ENCODE measurements around the gene SERPINE3. TPM values are rescaled to one million over a fixed set of nuclear protein-coding genes. Genes with fewer than 3 reads are reported as not detected.

The SERPINE3 gene
- total and polyA plus RNA-seq, 2 experiments from 2014 or later, result 0.17 to 0.31 TPM

GRCh38 chr13:51327961-51328360, 11.5 kb upstream of the SERPINE3 start:
- Histone ChIP-seq H4K20me1 (replicated peaks; ENCODE audit: insufficient read depth) (no peaks in the 10 kb centered on the region), H2AFZ (no peak overlapping the region), H3K79me2 (replicated peaks; ENCODE audit: insufficient read depth) (no peaks in the 10 kb centered on the region), H3K4me2 (no peak overlapping the region), H3K36me3 (ENCODE audit: insufficient read depth) (no peaks in the 10 kb centered on the region), H3K27me3 (ENCODE audit: insufficient read depth) (no peaks in the 10 kb centered on the region), H3K9me2 (ENCODE audit: insufficient read depth) (peaks cover 8% of the 10 kb centered on the region; the same call in 1 of the 2 replicates), H3K4me1 (ENCODE audit: insufficient read depth) (peaks cover 25% of the 10 kb centered on the region), H3K4me3 (no peak overlapping the region), H3F3A (replicated peaks; ENCODE audit: low read depth) (no peaks in the 10 kb centered on the region), H3K27ac (ENCODE audit: low read depth) (no peak overlapping the region)
- Mint-ChIP-seq H3K4me1 (peaks cover 40% of the 10 kb centered on the region), H3K27me3 (ENCODE audit: insufficient read depth, low read depth, poor library complexity) (peaks cover 6% of the 10 kb centered on the region), H3K27ac (no peak overlapping the region), H3K36me3 (ENCODE audit: low read depth) (no peaks in the 10 kb centered on the region; the same call in 2 of the 3 replicates), H3K9me3 (no peaks in the 10 kb centered on the region; the same call in 2 of the 3 replicates), H3K4me3 (no peak overlapping the region)
- no peak for TF ChIP-seq EZH2phosphoT487 (IDR thresholded peaks at IDR 0.05; ENCODE audit: unreplicated experiment)
- no peak for TF ChIP-seq ZNF114 (CRISPR knock-in tag; IDR thresholded peaks at IDR 0.05)
- TF ChIP-seq ZNF331 (CRISPR knock-in tag; IDR thresholded peaks at IDR 0.05; ENCODE audit: low read depth), result no peak
- no peak for TF ChIP-seq ETS1 (IDR thresholded peaks at IDR 0.05)
- TF ChIP-seq REST (IDR thresholded peaks at IDR 0.05; ENCODE audit: unreplicated experiment), result no peak
- no peak for TF ChIP-seq JUNB (IDR thresholded peaks at IDR 0.05; ENCODE audit: unreplicated experiment)
- no peak for TF ChIP-seq CTCF (conservative IDR thresholded peaks at IDR 0.05; ENCODE audit: low read depth in 2 of 2)
- no peak for TF ChIP-seq ZNF462 (CRISPR knock-in tag; IDR thresholded peaks at IDR 0.05)
- TF ChIP-seq NANOG (IDR thresholded peaks at IDR 0.05; ENCODE audit: borderline replicate concordance), result no peak
- no peak for TF ChIP-seq CREB1 (CRISPR knock-in tag; IDR thresholded peaks at IDR 0.05; ENCODE audit: low read depth)
- TF ChIP-seq EZH2 (IDR thresholded peaks at IDR 0.05; ENCODE audit: low read depth, unreplicated experiment), result no peak
- TF ChIP-seq POLR2AphosphoS5 (IDR thresholded peaks at IDR 0.05; ENCODE audit: low read depth), result no peak
- TF ChIP-seq STAT1 (IDR thresholded peaks at IDR 0.05; ENCODE audit: unreplicated experiment), result no peak
- no peak for DNase-seq (ENCODE audit: low spot score)
- ATAC-seq, result no peak
